Upper lobe of right lung (tissue), 1 donor: ENCODE measurements around the gene SLK. TPM values are rescaled to one million over a fixed set of nuclear protein-coding genes. Genes with fewer than 3 reads are reported as not detected.

ENCODE experiments used
- ATAC-seq: fragments of 200-7000 bp; cut with Tn5 transposase; one replicate; pipeline ENCODE4 v1.9.1; 2020; ENCODE audit warnings: mild to moderate bottlenecking, moderate library complexity
- DNase-seq: peaks from one replicate; pipeline ENCODE4 v3.0.0-alpha.2; 2020
- H3K27ac ChIP-seq: fragments of 200-600 bp; one replicate; pipeline ENCODE4 v1.8.0; 2022
- H3K27me3 ChIP-seq: fragments of 200-600 bp; one replicate; pipeline ENCODE4 v1.8.0; 2022; ENCODE audit warnings: mild to moderate bottlenecking
- H3K36me3 ChIP-seq: fragments of 200-600 bp; one replicate; pipeline ENCODE4 v1.8.0; 2022
- H3K4me1 ChIP-seq: fragments of 200-600 bp; one replicate; pipeline ENCODE4 v1.8.0; 2022
- H3K4me3 ChIP-seq: fragments of 200-600 bp; one replicate; pipeline ENCODE4 v1.8.0; 2022; ENCODE audit warnings: mild to moderate bottlenecking
- H3K9me3 ChIP-seq: fragments of 200-600 bp; one replicate; pipeline ENCODE4 v1.8.0; 2022
- CTCF ChIP-seq: fragments of 200-600 bp; IDR thresholded peaks from one replicate; pipeline ENCODE4 v1.8.0; 2022; ENCODE audit warnings: antibody characterized with exemption
- intact Hi-C: fragments of 100-400 bp; cut with DNase I; formaldehyde crosslinking; loops from one replicate; pipeline ENCODE4 v1.11.0; 2022
- total RNA-seq: library from RNA; stranded (reverse); fragmentation: NEBNext Ultra II Directional; extraction: Animal tissue kit (Norgen Biotek cat#: 25700); gene quantifications from one replicate; pipeline ENCODE4 v1.2.1, GENCODE V29; 2021
- donor health status: DM: no; HTN: yes; CAD: no; lungs with severe emphysema.

SLK gene
- total RNA-seq, 1 donor from 2014 or later = 46.7 TPM

- H3K4me3 ChIP-seq = no peak overlapping the region
- no peaks in the 10 kb centered on the region for H3K9me3 ChIP-seq
- DNase-seq (no peak), ATAC-seq (no peak)
- no peaks in the 10 kb centered on the region for H3K4me1 ChIP-seq
- no peaks in the 10 kb centered on the region for H3K27me3 ChIP-seq
- intact Hi-C loops = no loop called here
- H3K27ac ChIP-seq = no peak overlapping the region
- TF ChIP-seq CTCF = no peak
- no peaks in the 10 kb centered on the region for H3K36me3 ChIP-seq
These were observed 71.6 kb downstream of the SLK start for GRCh38 chr10:104038537-104038936.

- Histone ChIP-seq H3K27me3 (no peaks in the 10 kb centered on the region), H3K4me3 (no peak overlapping the region), H3K9me3 (no peaks in the 10 kb centered on the region), H3K36me3 (no peaks in the 10 kb centered on the region), H3K27ac (no peak overlapping the region), H3K4me1 (no peaks in the 10 kb centered on the region)
- ATAC-seq (peak; percentile 17), DNase-seq (peak; percentile 66)
- intact Hi-C loops = no loop called here
- no peak for TF ChIP-seq CTCF
These were observed 72.2 kb downstream of the SLK start for GRCh38 chr10:104038958-104039752.

GRCh38 chr10:104040382-104040781 is 73.4 kb downstream of the SLK start:
- Histone ChIP-seq H3K4me3 (no peak overlapping the region), H3K4me1 (no peaks in the 10 kb centered on the region), H3K27ac (no peak overlapping the region), H3K27me3 (no peaks in the 10 kb centered on the region), H3K36me3 (no peaks in the 10 kb centered on the region), H3K9me3 (no peaks in the 10 kb centered on the region)
- TF ChIP-seq CTCF = no peak
- intact Hi-C loops = no loop called here
- no peak for ATAC-seq
- DNase-seq = no peak

- Histone ChIP-seq H3K4me1 (no peaks in the 10 kb centered on the region), H3K27me3 (no peaks in the 10 kb centered on the region), H3K9me3 (no peaks in the 10 kb centered on the region), H3K27ac (no peak overlapping the region), H3K4me3 (no peak overlapping the region), H3K36me3 (no peaks in the 10 kb centered on the region)
- DNase-seq (no peak), ATAC-seq (no peak)
- no peak for TF ChIP-seq CTCF
- intact Hi-C loops = no loop called here
These were observed 74.2 kb downstream of the SLK start for GRCh38 chr10:104040862-104041789.

GRCh38 chr10:104041891-104042535 is 75.1 kb downstream of the SLK start:
- DNase-seq (no peak), ATAC-seq (no peak)
- TF ChIP-seq CTCF = no peak
- H3K4me1 ChIP-seq = no peaks in the 10 kb centered on the region
- H3K27ac ChIP-seq = no peak overlapping the region
- no peaks in the 10 kb centered on the region for H3K27me3 ChIP-seq
- intact Hi-C loops = no loop called here
- H3K4me3 ChIP-seq = no peak overlapping the region
- no peaks in the 10 kb centered on the region for H3K9me3 ChIP-seq
- H3K36me3 ChIP-seq = no peaks in the 10 kb centered on the region
